PFSK-1 (cell line): Measurements from ENCODE around the gene TSPAN32.

ENCODE experiments used
- FOXP2 ChIP-seq: optimal IDR thresholded peaks from 2 replicates; pipeline ENCODE3; 2011; ENCODE audit warnings: borderline replicate concordance, control low read depth, inconsistent platforms; ENCODE audit not compliant: insufficient read depth; ENCODE audit errors: extremely low read length, extremely low read depth
- POLR2AphosphoS5 ChIP-seq: IDR thresholded peaks from 2 replicates; pipeline ENCODE4 v1.6.1; 2012; ENCODE audit warnings: low read depth, mild to moderate bottlenecking, control low read depth, low read length, moderate library complexity
- REST ChIP-seq, 2 experiments: IDR thresholded peaks; 2 replicates each; pipeline versions ENCODE4 v1.6.1 to v1.8.0; 2011 to 2012; ENCODE audit warnings: low read depth in 2 of 2, low read length in 2 of 2, control low read depth in 1 of 2, inconsistent platforms in 1 of 2, mild to moderate bottlenecking in 1 of 2, moderate library complexity in 1 of 2; ENCODE audit not compliant: insufficient read depth in 1 of 2
- SIN3A ChIP-seq: IDR thresholded peaks from 2 replicates; pipeline ENCODE4 v1.6.1; 2012; ENCODE audit warnings: mild to moderate bottlenecking, low read length, moderate library complexity, borderline replicate concordance; ENCODE audit not compliant: insufficient read depth
- TAF1 ChIP-seq: IDR thresholded peaks from 2 replicates; pipeline ENCODE4 v1.6.1; 2012; ENCODE audit warnings: low read length, control low read depth, borderline replicate concordance; ENCODE audit not compliant: insufficient read depth

The TSPAN32 gene

GRCh38 chr11:2314525-2315394, 12.9 kb downstream of the TSPAN32 start:
- TF ChIP-seq FOXP2 (no peak), SIN3A (no peak), REST (IDR thresholded peaks at IDR 0.05; ENCODE audit: insufficient read depth in 1 of 2, low read depth in 2 of 2, low read length in 2 of 2) (no peak), TAF1 (no peak), POLR2AphosphoS5 (no peak)

GRCh38 chr11:2315395-2316168, 13.8 kb downstream of the TSPAN32 start:
- TF ChIP-seq SIN3A (no peak), POLR2AphosphoS5 (no peak)

- TF ChIP-seq TAF1 (no peak), REST (IDR thresholded peaks at IDR 0.05; ENCODE audit: insufficient read depth in 1 of 2, low read depth in 2 of 2, low read length in 2 of 2) (no peak), FOXP2 (no peak), SIN3A (no peak), POLR2AphosphoS5 (no peak)
These were observed 14.6 kb downstream of the TSPAN32 start for GRCh38 chr11:2316169-2316962.

- no peak for TF ChIP-seq REST (IDR thresholded peaks at IDR 0.05; ENCODE audit: insufficient read depth in 1 of 2, low read depth in 2 of 2, low read length in 2 of 2)
- no peak for TF ChIP-seq SIN3A
- no peak for TF ChIP-seq TAF1
- no peak for TF ChIP-seq FOXP2
- no peak for TF ChIP-seq POLR2AphosphoS5
These were observed 15.1 kb downstream of the TSPAN32 start for GRCh38 chr11:2316963-2317244.

GRCh38 chr11:2317354-2318050, 15.7 kb downstream of the TSPAN32 start:
- TF ChIP-seq POLR2AphosphoS5 (no peak), SIN3A (no peak)
